HCT116 (cell line): ENCODE data around the gene GALNT14. TPM values are rescaled to one million over a fixed set of nuclear protein-coding genes. Genes with fewer than 3 reads are reported as not detected.

Experiments
- ATAC-seq: fragments of 200-7000 bp; cut with Tn5 transposase; 2 replicates; pipeline ENCODE4 v1.9.1; 2020; ENCODE audit warnings: mild to moderate bottlenecking, moderate library complexity
- BruUV-seq: library from RNA; stranded (reverse); fragments of 400-500 nt; replicated peaks from 2 replicates; lab custom pipeline; 2021; lab: Mats Ljungman, UMichigan
- CTCF ChIA-PET: fragments of 300-600 bp; sonication (Branson Sonifier 250); formaldehyde crosslinking; loops from one replicate; lab custom pipeline; 2021; ENCODE audit warnings: antibody characterized with exemption; lab: Charles Lee
- POLR2A ChIA-PET: fragments of 300-600, 350-600 bp; sonication (Branson Sonifier 250); formaldehyde crosslinking; loops from one replicate; lab custom pipeline; 2021; ENCODE audit warnings: antibody characterized with exemption; lab: Charles Lee
- RAD21 ChIA-PET, 2 experiments: fragments of 300-600 bp; sonication (Branson Sonifier 250); formaldehyde crosslinking; loops; one replicate each; lab custom pipeline; 2023; ENCODE audit warnings: low total read pairs in 2 of 2; ENCODE audit not compliant: uncharacterized antibody in 2 of 2, unreplicated experiment in 2 of 2, low non-redundant PET in 1 of 2; lab: Charles Lee
- DNase-seq: peaks from one replicate; pipeline ENCODE4 v3.0.0-alpha.2; 2010; ENCODE audit warnings: low read depth, low spot score
- H2AFZ ChIP-seq: fragments of 200-600 bp; shearing (Covaris generic), sonication (generic); 2 replicates; pipeline ENCODE4 v1.6.1; 2017; ENCODE audit warnings: low read depth, mixed run types, mixed read lengths, antibody characterized with exemption, low read length; ENCODE audit not compliant: poor library complexity, severe bottlenecking
- H3K27ac ChIP-seq: 2 replicates; pipeline ENCODE4 v1.5.1; 2012; ENCODE audit warnings: low read depth, low read length
- H3K27me3 ChIP-seq: fragments of 200-600 bp; sonication (generic); 2 replicates; pipeline ENCODE4 v1.6.1; 2016; ENCODE audit warnings: mixed run types, low read length, mixed read lengths; ENCODE audit not compliant: insufficient read depth
- H3K36me3 ChIP-seq, 2 experiments: fragments of 200-500 bp in 1 of 2; fragments of 200-600 bp in 1 of 2; sonication (Bioruptor generic) in 1 of 2; sonication (generic) in 1 of 2; 2 replicates each; pipeline versions ENCODE4 v1.5.1 to v1.6.1; 2014 to 2016; ENCODE audit warnings: low read length in 2 of 2, inconsistent platforms in 1 of 2, mixed read lengths in 1 of 2, mixed run types in 1 of 2; ENCODE audit not compliant: insufficient read depth in 2 of 2, control insufficient read depth in 1 of 2
- H3K4me1 ChIP-seq, 2 experiments: fragments of 200-600 bp in 1 of 2; sonication (generic) in 1 of 2; 2 replicates each; pipeline versions ENCODE4 v1.5.1 to v1.6.1; 2012 to 2017; ENCODE audit warnings: low read length in 2 of 2, inconsistent platforms in 1 of 2, mild to moderate bottlenecking in 1 of 2, mixed read lengths in 1 of 2, mixed run types in 1 of 2, moderate library complexity in 1 of 2; ENCODE audit not compliant: insufficient read depth in 2 of 2, control insufficient read depth in 1 of 2
- H3K4me2 ChIP-seq: fragments of 200-600 bp; sonication (generic); 2 replicates; pipeline ENCODE4 v1.6.1; 2017; ENCODE audit warnings: mixed run types, low read length, mixed read lengths
- H3K4me3 ChIP-seq, 2 experiments: fragments of 200-600 bp in 1 of 2; sonication (generic) in 1 of 2; replicated peaks in 1 of 2; 2 replicates each; pipeline ENCODE4 v1.5.1; 2011 to 2016; ENCODE audit warnings: low read length in 2 of 2, control low read depth in 1 of 2, low read depth in 1 of 2, mild to moderate bottlenecking in 1 of 2, mixed read lengths in 1 of 2, mixed run types in 1 of 2
- H3K79me2 ChIP-seq: fragments of 200-600 bp; sonication (generic); 2 replicates; pipeline ENCODE4 v1.6.1; 2017; ENCODE audit warnings: mild to moderate bottlenecking, mixed run types, low read length, moderate library complexity, mixed read lengths; ENCODE audit not compliant: insufficient read depth
- H3K9ac ChIP-seq: fragments of 200-600 bp; sonication (generic); 2 replicates; pipeline ENCODE4 v1.6.1; 2016; ENCODE audit warnings: low read length, mixed read lengths
- H3K9me2 ChIP-seq: fragments of 200-600 bp; sonication (generic), shearing (Covaris generic); 2 replicates; pipeline ENCODE4 v1.6.1; 2017; ENCODE audit warnings: mixed run types, mild to moderate bottlenecking, moderate library complexity; ENCODE audit not compliant: insufficient read depth
- H3K9me3 ChIP-seq, 2 experiments: fragments of 200-500 bp in 1 of 2; fragments of 200-600 bp in 1 of 2; sonication (Bioruptor generic) in 1 of 2; sonication (generic) in 1 of 2; 2 replicates each; pipeline ENCODE4 v1.6.1; 2014 to 2017; ENCODE audit warnings: low read length in 2 of 2, mixed read lengths in 2 of 2, inconsistent platforms in 1 of 2, low read depth in 1 of 2, mild to moderate bottlenecking in 1 of 2, mixed run types in 1 of 2, moderate library complexity in 1 of 2; ENCODE audit not compliant: control insufficient read depth in 1 of 2, insufficient read depth in 1 of 2
- H4K20me1 ChIP-seq: fragments of 200-600 bp; sonication (generic), shearing (Covaris generic); 2 replicates; pipeline ENCODE4 v1.6.1; 2017; ENCODE audit warnings: mixed run types, mild to moderate bottlenecking, moderate library complexity; ENCODE audit not compliant: insufficient read depth
- ATF3 ChIP-seq: IDR thresholded peaks from 2 replicates; pipeline ENCODE4 v1.6.1; 2012
- CBX3 ChIP-seq: IDR thresholded peaks from 2 replicates; pipeline ENCODE4 v1.6.1; 2012; ENCODE audit warnings: low read depth
- CEBPB ChIP-seq: IDR thresholded peaks from 2 replicates; pipeline ENCODE4 v1.6.1; 2012; ENCODE audit warnings: low read depth
- CTCF ChIP-seq, 3 experiments: fragments of 200-600 bp in 1 of 3; sonication (generic) in 1 of 3; IDR thresholded peaks in 2 of 3; conservative IDR thresholded peaks in 1 of 3; 2 replicates each; pipeline ENCODE4 v1.5.1; 2012 to 2017; ENCODE audit warnings: low read depth in 2 of 3, low read length in 2 of 3, antibody characterized with exemption in 1 of 3, borderline replicate concordance in 1 of 3, control low read depth in 1 of 3, mild to moderate bottlenecking in 1 of 3, mixed read lengths in 1 of 3, mixed run types in 1 of 3, moderate library complexity in 1 of 3; ENCODE audit not compliant: insufficient read depth in 1 of 3
- EGR1 ChIP-seq: IDR thresholded peaks from 2 replicates; pipeline ENCODE4 v1.6.1; 2012; ENCODE audit warnings: low read depth
- ELF1 ChIP-seq: IDR thresholded peaks from 2 replicates; pipeline ENCODE4 v1.6.1; 2012; ENCODE audit warnings: low read depth, borderline replicate concordance
- EZH2 ChIP-seq: fragments of 200-600 bp; sonication (generic); IDR thresholded peaks from 2 replicates; pipeline ENCODE4 v1.6.1; 2017; ENCODE audit warnings: antibody characterized with exemption, mixed run types
- EZH2phosphoT487 ChIP-seq: fragments of 200-600 bp; IDR thresholded peaks from 2 replicates; pipeline ENCODE4 v1.6.1; 2018; ENCODE audit warnings: antibody characterized with exemption, borderline replicate concordance
- FOSL1 ChIP-seq: IDR thresholded peaks from 2 replicates; pipeline ENCODE4 v1.6.1; 2012; ENCODE audit warnings: low read depth
- JUND ChIP-seq: IDR thresholded peaks from 2 replicates; pipeline ENCODE4 v1.6.1; 2012
- POLR2A ChIP-seq: IDR thresholded peaks from 2 replicates; pipeline ENCODE4 v1.7.0; 2011; ENCODE audit warnings: borderline replicate concordance; ENCODE audit not compliant: insufficient read depth, insufficient read length; ENCODE audit errors: extremely low read depth
- POLR2AphosphoS5 ChIP-seq: IDR thresholded peaks from 2 replicates; pipeline ENCODE4 v1.6.1; 2011; ENCODE audit warnings: mild to moderate bottlenecking, low read depth, low read length, moderate library complexity
- SIN3A ChIP-seq: IDR thresholded peaks from 2 replicates; pipeline ENCODE4 v1.6.1; 2012; ENCODE audit warnings: low read depth
- SP1 ChIP-seq: IDR thresholded peaks from 2 replicates; pipeline ENCODE4 v1.6.1; 2012; ENCODE audit warnings: low read depth
- TCF7L2 ChIP-seq: IDR thresholded peaks from 2 replicates; pipeline ENCODE4 v1.7.0; 2011; ENCODE audit warnings: borderline replicate concordance, inconsistent platforms; ENCODE audit not compliant: insufficient read depth, insufficient read length; ENCODE audit errors: extremely low read depth
- YY1 ChIP-seq: IDR thresholded peaks from 2 replicates; pipeline ENCODE4 v1.6.1; 2011; ENCODE audit warnings: low read length, low read depth, moderate library complexity, mild to moderate bottlenecking; ENCODE audit not compliant: insufficient replicate concordance; ENCODE audit errors: extremely low read depth
- ZBTB33 ChIP-seq: IDR thresholded peaks from 2 replicates; pipeline ENCODE4 v1.6.1; 2011; ENCODE audit warnings: mild to moderate bottlenecking, low read length, moderate library complexity; ENCODE audit not compliant: insufficient replicate concordance; ENCODE audit errors: extremely low read depth
- ZFX ChIP-seq: fragments of 450-650 bp; IDR thresholded peaks from 2 replicates; pipeline ENCODE4 v1.6.1; 2017
- intact Hi-C: fragments of 100-400 bp; cut with micrococcal nuclease; formaldehyde crosslinking; loops from 2 replicates; pipeline ENCODE4 v1.10.0; 2022
- total RNA-seq: library from RNA; stranded (reverse); gene quantifications from one replicate; pipeline ENCODE4 v1.2.1, GENCODE V29; 2021; ENCODE audit not compliant: unreplicated experiment
- TF ChIP-seq, protein P1 (sequence below): IDR thresholded peaks from 2 replicates; pipeline ENCODE4 v1.6.1; 2012; ENCODE audit warnings: low read depth

The GALNT14 gene
- total RNA-seq, 1 experiment from 2014 or later, result 11.2 TPM

GRCh38 chr2:31139671-31140070, 1.4 kb upstream of the GALNT14 start:
- POLR2A ChIA-PET, result no interaction called here
- H4K20me1 ChIP-seq, result no peaks in the 10 kb centered on the region; the same call in 1 of the 2 replicates
- intact Hi-C loops, result no loop called here
- DNase-seq (no peak), ATAC-seq (no peak)
- TF ChIP-seq EZH2phosphoT487, result no peak
- no peak for TF ChIP-seq EGR1
- TF ChIP-seq, protein P1, sequence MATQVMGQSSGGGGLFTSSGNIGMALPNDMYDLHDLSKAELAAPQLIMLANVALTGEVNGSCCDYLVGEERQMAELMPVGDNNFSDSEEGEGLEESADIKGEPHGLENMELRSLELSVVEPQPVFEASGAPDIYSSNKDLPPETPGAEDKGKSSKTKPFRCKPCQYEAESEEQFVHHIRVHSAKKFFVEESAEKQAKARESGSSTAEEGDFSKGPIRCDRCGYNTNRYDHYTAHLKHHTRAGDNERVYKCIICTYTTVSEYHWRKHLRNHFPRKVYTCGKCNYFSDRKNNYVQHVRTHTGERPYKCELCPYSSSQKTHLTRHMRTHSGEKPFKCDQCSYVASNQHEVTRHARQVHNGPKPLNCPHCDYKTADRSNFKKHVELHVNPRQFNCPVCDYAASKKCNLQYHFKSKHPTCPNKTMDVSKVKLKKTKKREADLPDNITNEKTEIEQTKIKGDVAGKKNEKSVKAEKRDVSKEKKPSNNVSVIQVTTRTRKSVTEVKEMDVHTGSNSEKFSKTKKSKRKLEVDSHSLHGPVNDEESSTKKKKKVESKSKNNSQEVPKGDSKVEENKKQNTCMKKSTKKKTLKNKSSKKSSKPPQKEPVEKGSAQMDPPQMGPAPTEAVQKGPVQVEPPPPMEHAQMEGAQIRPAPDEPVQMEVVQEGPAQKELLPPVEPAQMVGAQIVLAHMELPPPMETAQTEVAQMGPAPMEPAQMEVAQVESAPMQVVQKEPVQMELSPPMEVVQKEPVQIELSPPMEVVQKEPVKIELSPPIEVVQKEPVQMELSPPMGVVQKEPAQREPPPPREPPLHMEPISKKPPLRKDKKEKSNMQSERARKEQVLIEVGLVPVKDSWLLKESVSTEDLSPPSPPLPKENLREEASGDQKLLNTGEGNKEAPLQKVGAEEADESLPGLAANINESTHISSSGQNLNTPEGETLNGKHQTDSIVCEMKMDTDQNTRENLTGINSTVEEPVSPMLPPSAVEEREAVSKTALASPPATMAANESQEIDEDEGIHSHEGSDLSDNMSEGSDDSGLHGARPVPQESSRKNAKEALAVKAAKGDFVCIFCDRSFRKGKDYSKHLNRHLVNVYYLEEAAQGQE, result no peak
- TF ChIP-seq POLR2AphosphoS5, result no peak
- TF ChIP-seq CEBPB, result no peak
- TF ChIP-seq POLR2A, result no peak
- no peak for TF ChIP-seq CTCF (IDR thresholded peaks at IDR 0.05 in 2 of 3, conservative IDR thresholded peaks at IDR 0.05 in 1 of 3; ENCODE audit: borderline replicate concordance in 1 of 3, insufficient read depth in 1 of 3, low read depth in 2 of 3, low read length in 2 of 3)
- TF ChIP-seq ZFX, result no peak
- TF ChIP-seq JUND, result no peak
- TF ChIP-seq ELF1, result no peak
- TF ChIP-seq SP1, result no peak
- no peak for TF ChIP-seq ATF3
- no peak for TF ChIP-seq TCF7L2
- TF ChIP-seq ZBTB33, result no peak
- no peak for TF ChIP-seq FOSL1
- no peak for TF ChIP-seq YY1
- TF ChIP-seq SIN3A, result no peak
- TF ChIP-seq EZH2, result no peak
- no peak for TF ChIP-seq CBX3
- H3K27me3 ChIP-seq, result peaks cover 30% of the 10 kb centered on the region
- no peak overlapping the region for H3K4me2 ChIP-seq
- RAD21 ChIA-PET, result no interaction called here
- H3K9me3 ChIP-seq, result no peaks in the 10 kb centered on the region
- peaks cover 25% of the 10 kb centered on the region; the same call in 1 of the 2 replicates for H3K79me2 ChIP-seq
- no peaks in the 10 kb centered on the region for H3K36me3 ChIP-seq
- no TSS peak for BruUV-seq
- H3K27ac ChIP-seq, result no peak overlapping the region
- no peaks in the 10 kb centered on the region for H3K9me2 ChIP-seq
- H2AFZ ChIP-seq, result no peak overlapping the region
- CTCF ChIA-PET, result no interaction called here
- H3K4me1 ChIP-seq, result peaks cover 0 to 15% of the 10 kb centered on the region in 2 experiments; a peak in 2 of 4 replicates
- H3K4me3 ChIP-seq, result no peak overlapping the region
- H3K9ac ChIP-seq, result no peak overlapping the region
